Stimulated activated CD8-positive, alpha-beta memory T cell treated with anti-CD3 and anti-CD28 coated beads, Interleukin-15, amount 100 ng/mL, for 48 hours (primary cell): ENCODE measurements around the gene LENG1.
"Not testable (repeated sequence)": the region's sequence is repeated elsewhere in the genome, so short reads cannot be mapped to it uniquely, and the experiment has no call there.

Source experiments
- DNase-seq, 2 donors: peaks; one replicate each; pipeline ENCODE4 v3.0.0-alpha.2; 2020; ENCODE audit warnings: low read depth in 2 of 2

Gene LENG1

GRCh38 chr19:54189735-54190502 lies 30.4 kb upstream of the LENG1 start:
- peak; percentile 100 for DNase-seq

GRCh38 chr19:54189145-54189734 lies 29.7 kb upstream of the LENG1 start, which contains the start of gene MBOAT7:
MBOAT7 (minus strand) TSS chr19:54189580; CDS start chr19:54188508, 1,072 bp downstream.
- no peak for DNase-seq

GRCh38 chr19:54188215-54188871 lies 28.8 kb upstream of the LENG1 start:
- peak in 1 of 2 donors; percentile 59 for DNase-seq

GRCh38 chr19:54186934-54187381 lies 27.4 kb upstream of the LENG1 start:
- no peak for DNase-seq

- no peak for DNase-seq
These were observed 26.8 kb upstream of the LENG1 start for GRCh38 chr19:54186351-54186750.

GRCh38 chr19:54183431-54183830 lies 23.9 kb upstream of the LENG1 start:
- DNase-seq: no peak

- DNase-seq: not testable (repeated sequence)
These were observed 22.4 kb upstream of the LENG1 start for GRCh38 chr19:54181894-54182293.

- no peak for DNase-seq
These were observed 21.2 kb upstream of the LENG1 start for GRCh38 chr19:54180691-54181091.

GRCh38 chr19:54179921-54180461 lies 20.5 kb upstream of the LENG1 start:
- DNase-seq: no peak

- DNase-seq: no peak
These were observed 19.8 kb upstream of the LENG1 start for GRCh38 chr19:54179262-54179852.

- DNase-seq: no peak
These were observed 19.2 kb upstream of the LENG1 start for GRCh38 chr19:54178581-54179261.

GRCh38 chr19:54173951-54174834 lies 14.7 kb upstream of the LENG1 start:
- no peak for DNase-seq

GRCh38 chr19:54173359-54173699 lies 13.8 kb upstream of the LENG1 start:
- no peak for DNase-seq

- DNase-seq: no peak
These were observed 13.2 kb upstream of the LENG1 start, which contains the start of gene TMC4 for GRCh38 chr19:54172471-54173358. TMC4 (minus strand) TSS chr19:54173160; CDS start chr19:54173117, 43 bp downstream.

- DNase-seq: not testable (repeated sequence)
These were observed 12.4 kb upstream of the LENG1 start for GRCh38 chr19:54171736-54172431.

- DNase-seq: no peak
These were observed 9.7 kb upstream of the LENG1 start for GRCh38 chr19:54169149-54169740.

GRCh38 chr19:54168174-54168917 lies 8.8 kb upstream of the LENG1 start:
- peak; percentile 80 to 83 for DNase-seq

GRCh38 chr19:54165222-54165621 lies 5.7 kb upstream of the LENG1 start:
- no peak for DNase-seq
